ENCODE results near the gene LRRTM1. TPM values are rescaled to one million over a fixed set of nuclear protein-coding genes. Genes with fewer than 3 reads are reported as not detected.

The LRRTM1 gene
- total RNA-seq, 1 experiment from 2014 or later: not detected

GRCh38 chr2:80302314-80303005 lies 2.1 kb downstream of the LRRTM1 start:
- H2AFZ ChIP-seq (ENCODE audit: low read depth, low read length, poor library complexity, severe bottlenecking): no peak overlapping the region
- CTCF ChIA-PET: no interaction called here
- intact Hi-C loops (cut with micrococcal nuclease): no loop called here

More at GRCh38 chr2:80302314-80303005, 2.1 kb downstream of the LRRTM1 start:
- ATAC-seq: no peak
- no peaks in the 10 kb centered on the region for H4K20me1 ChIP-seq (ENCODE audit: insufficient read depth)
- no peak for DNase-seq (ENCODE audit: low read depth, low spot score)
- H3K9ac ChIP-seq (ENCODE audit: low read length): no peak overlapping the region
- no TSS peak for BruUV-seq (replicated peaks)
- ChIA-PET RAD21 (ENCODE audit: low non-redundant PET in 1 of 2, low total read pairs in 2 of 2, uncharacterized antibody in 2 of 2, unreplicated experiment in 2 of 2) (no interaction called here), POLR2A (no interaction called here)
- no peaks in the 10 kb centered on the region for H3K9me2 ChIP-seq (ENCODE audit: insufficient read depth)
- H3K4me2 ChIP-seq (ENCODE audit: low read length): no peak overlapping the region
- H3K27me3 ChIP-seq (ENCODE audit: insufficient read depth, low read length): no peaks in the 10 kb centered on the region
- no peaks in the 10 kb centered on the region for H3K36me3 ChIP-seq (ENCODE audit: control insufficient read depth in 1 of 2, insufficient read depth in 2 of 2, low read length in 2 of 2)
- H3K27ac ChIP-seq (ENCODE audit: low read depth, low read length): no peak overlapping the region
- TF ChIP-seq ZFX (IDR thresholded peaks at IDR 0.05) (no peak), REST (IDR thresholded peaks at IDR 0.05; ENCODE audit: low read depth) (no peak), ZNF274 (IDR thresholded peaks at IDR 0.05; ENCODE audit: low read depth, low read length) (no peak), YY1 (IDR thresholded peaks at IDR 0.05; ENCODE audit: extremely low read depth, insufficient replicate concordance, low read depth, low read length) (no peak), ATF3 (IDR thresholded peaks at IDR 0.05) (no peak), CEBPB (IDR thresholded peaks at IDR 0.05; ENCODE audit: low read depth) (no peak)
- H3K79me2 ChIP-seq (ENCODE audit: insufficient read depth, low read length): no peaks in the 10 kb centered on the region
- no peaks in the 10 kb centered on the region for H3K4me1 ChIP-seq (ENCODE audit: control insufficient read depth in 1 of 2, insufficient read depth in 2 of 2, low read length in 2 of 2)
- no peak overlapping the region for H3K4me3 ChIP-seq (replicated peaks in 1 of 2; ENCODE audit: low read depth in 1 of 2, low read length in 2 of 2)
- peaks cover 2 to 8% of the 10 kb centered on the region in 2 experiments; a peak in 2 of 4 replicates for H3K9me3 ChIP-seq (ENCODE audit: control insufficient read depth in 1 of 2, insufficient read depth in 1 of 2, low read depth in 1 of 2, low read length in 2 of 2)
